ENCODE measurements around the gene SLC39A9. TPM values are rescaled to one million over a fixed set of nuclear protein-coding genes. Genes with fewer than 3 reads are reported as not detected.
"Not testable (repeated sequence)": the region's sequence is repeated elsewhere in the genome, so short reads cannot be mapped to it uniquely, and the experiment has no call there.

The SLC39A9 gene
- total RNA-seq, 2 donors from 2014 or later = 44.3 to 58.8 TPM

- no peaks in the 10 kb centered on the region for H3K27me3 ChIP-seq (replicated peaks; ENCODE audit: insufficient read depth)
- no peak for ATAC-seq (ENCODE audit: insufficient number of reproducible peaks, low FRiP score, low read depth)
- no peak for TF ChIP-seq CTCF (IDR thresholded peaks at IDR 0.05)
Observed at GRCh38 chr14:69404478-69404877, 6.0 kb downstream of the SLC39A9 start.

GRCh38 chr14:69404883-69405282 lies 6.4 kb downstream of the SLC39A9 start:
- H3K9me3 ChIP-seq = no peaks in the 10 kb centered on the region
- DNase-seq (ENCODE audit: low spot score) (no peak), ATAC-seq (ENCODE audit: insufficient number of reproducible peaks, low FRiP score, low read depth) (no peak)
- peaks cover 13 to 28% of the 10 kb centered on the region in 2 donors for H3K4me1 ChIP-seq (ENCODE audit: control insufficient read depth in 1 of 2, low read depth in 2 of 2)
- no peak overlapping the region for H3K4me3 ChIP-seq
- TF ChIP-seq CTCF (IDR thresholded peaks at IDR 0.05) = no peak
- no peaks in the 10 kb centered on the region for H3K36me3 ChIP-seq
- H3K27me3 ChIP-seq (replicated peaks; ENCODE audit: insufficient read depth) = no peaks in the 10 kb centered on the region
- H3K27ac ChIP-seq = no peak overlapping the region

More at GRCh38 chr14:69404478-69404877, 6.0 kb downstream of the SLC39A9 start:
- Histone ChIP-seq H3K36me3 (no peaks in the 10 kb centered on the region), H3K4me3 (no peak overlapping the region), H3K4me1 (ENCODE audit: control insufficient read depth in 1 of 2, low read depth in 2 of 2) (peaks cover 17 to 32% of the 10 kb centered on the region in 2 donors), H3K27ac (no peak overlapping the region), H3K9me3 (no peaks in the 10 kb centered on the region)
- no peak for DNase-seq (ENCODE audit: low spot score)

DNA sequence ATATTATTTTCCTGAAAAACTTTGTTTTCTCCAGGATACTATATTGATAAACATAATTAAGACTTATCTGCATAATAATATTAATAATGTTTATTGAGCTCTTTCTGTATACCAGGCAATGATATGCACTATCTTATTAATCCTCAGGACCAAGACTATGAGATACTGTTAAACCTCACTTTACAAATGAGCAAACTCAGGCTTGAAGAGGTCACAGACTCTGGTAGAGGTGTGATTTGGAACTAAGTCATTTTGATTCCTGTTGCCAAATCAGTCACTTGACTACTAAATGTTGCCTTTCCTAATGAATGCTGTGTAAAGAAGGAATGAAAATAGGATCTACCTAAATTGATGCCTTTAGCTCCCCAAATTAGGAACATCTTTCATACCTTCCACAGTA lies 7.3 kb downstream of the SLC39A9 start:
- no peaks in the 10 kb centered on the region for H3K36me3 ChIP-seq
- DNase-seq (ENCODE audit: low spot score) = no peak
- H3K4me3 ChIP-seq = no peak overlapping the region
- peaks cover 4 to 19% of the 10 kb centered on the region in 2 donors for H3K4me1 ChIP-seq (ENCODE audit: control insufficient read depth in 1 of 2, low read depth in 2 of 2)
- ATAC-seq (ENCODE audit: insufficient number of reproducible peaks, low FRiP score, low read depth) = no peak
- no peaks in the 10 kb centered on the region for H3K27me3 ChIP-seq (replicated peaks; ENCODE audit: insufficient read depth)
- no peaks in the 10 kb centered on the region for H3K9me3 ChIP-seq
- no peak overlapping the region for H3K27ac ChIP-seq
- TF ChIP-seq CTCF (IDR thresholded peaks at IDR 0.05) = no peak

DNA sequence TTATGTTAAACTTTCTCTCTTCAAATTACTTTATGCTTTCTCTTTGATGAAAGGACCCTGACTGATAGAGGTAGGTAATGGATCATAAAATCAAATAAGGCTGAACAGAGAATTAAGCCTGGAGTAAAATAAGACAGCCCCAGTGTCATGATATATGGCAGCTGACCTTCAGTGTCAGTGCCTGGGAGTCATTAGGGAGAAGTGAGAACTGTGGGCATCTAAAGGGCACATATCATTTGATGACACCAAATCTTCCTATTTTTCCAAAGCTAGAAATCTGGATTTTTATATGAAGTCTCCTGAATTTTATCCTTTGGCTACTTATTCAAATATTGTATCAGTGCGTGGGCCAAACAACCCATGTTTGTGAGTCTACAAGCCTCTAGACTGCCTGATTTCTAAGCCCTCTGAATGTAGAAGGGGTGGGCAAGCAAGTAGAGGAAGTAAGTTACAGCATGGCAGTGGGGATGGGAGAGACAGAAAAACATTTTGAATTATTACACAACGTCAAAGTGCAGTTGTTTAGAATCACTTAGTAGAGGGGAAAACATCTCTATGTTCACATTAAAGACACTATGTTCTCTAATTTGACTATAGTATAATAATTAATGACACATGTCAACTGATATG lies 10.0 kb downstream of the SLC39A9 start:
- Histone ChIP-seq H3K36me3 (no peaks in the 10 kb centered on the region), H3K4me1 (ENCODE audit: control insufficient read depth in 1 of 2, low read depth in 2 of 2) (no peaks in the 10 kb centered on the region), H3K27me3 (replicated peaks; ENCODE audit: insufficient read depth) (no peaks in the 10 kb centered on the region), H3K4me3 (no peak overlapping the region), H3K27ac (no peak overlapping the region), H3K9me3 (no peaks in the 10 kb centered on the region)
- TF ChIP-seq CTCF (IDR thresholded peaks at IDR 0.05) = no peak
- no peak for ATAC-seq (ENCODE audit: insufficient number of reproducible peaks, low FRiP score, low read depth)
- DNase-seq (ENCODE audit: low spot score) = no peak

GRCh38 chr14:69413483-69413882 lies 15.0 kb downstream of the SLC39A9 start:
- DNase-seq (ENCODE audit: low spot score) = no peak
- TF ChIP-seq CTCF (IDR thresholded peaks at IDR 0.05) = no peak
- Histone ChIP-seq H3K9me3 (no peaks in the 10 kb centered on the region), H3K27ac (no peak overlapping the region), H3K4me3 (no peak overlapping the region), H3K36me3 (no peaks in the 10 kb centered on the region), H3K27me3 (replicated peaks; ENCODE audit: insufficient read depth) (no peaks in the 10 kb centered on the region), H3K4me1 (ENCODE audit: control insufficient read depth in 1 of 2, low read depth in 2 of 2) (no peaks in the 10 kb centered on the region)
- ATAC-seq (ENCODE audit: insufficient number of reproducible peaks, low FRiP score, low read depth) = no peak

DNA sequence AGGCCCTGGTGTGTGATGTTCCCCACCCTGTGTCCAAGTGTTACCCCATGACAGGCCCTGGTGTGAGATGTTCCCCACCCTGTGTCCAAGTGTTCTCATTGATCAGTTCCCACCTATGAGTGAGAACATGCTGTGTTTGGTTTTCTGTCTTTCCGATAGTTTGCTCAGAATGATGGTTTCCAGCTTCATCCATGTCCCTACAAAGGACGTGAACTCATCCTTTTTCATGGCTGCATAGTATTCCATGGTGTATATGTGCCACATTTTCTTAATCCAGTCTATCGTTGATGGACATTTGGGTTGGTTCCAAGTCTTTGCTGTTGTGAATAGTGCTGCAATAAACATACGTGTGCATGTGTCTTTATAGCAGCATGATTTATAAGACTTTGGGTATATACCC lies 17.6 kb downstream of the SLC39A9 start:
- not testable (repeated sequence) for H3K9me3 ChIP-seq; H3K27ac ChIP-seq; H3K36me3 ChIP-seq; H3K4me1 ChIP-seq (ENCODE audit: control insufficient read depth in 1 of 2, low read depth in 2 of 2); H3K4me3 ChIP-seq; ATAC-seq (ENCODE audit: insufficient number of reproducible peaks, low FRiP score, low read depth); H3K27me3 ChIP-seq (replicated peaks; ENCODE audit: insufficient read depth); DNase-seq (ENCODE audit: low spot score)
